T-helper 2 cell treated with Interferon-gamma antibody and Interleukin-4, amounts not matched to agents 100 ng/mL and 5 ng/mL, for 36 hours (primary cell): Measurements from ENCODE around the gene SPATA25. TPM values are rescaled to one million over a fixed set of nuclear protein-coding genes. Genes with fewer than 3 reads are reported as not detected.
"Not testable (repeated sequence)": the region's sequence is repeated elsewhere in the genome, so short reads cannot be mapped to it uniquely, and the experiment has no call there.

Experiments used
- intact Hi-C: fragments of 100-400 bp; cut with micrococcal nuclease; formaldehyde crosslinking; loops from one replicate; pipeline ENCODE4 v1.15.1; 2023
- total RNA-seq: library from RNA; stranded (reverse); gene quantifications from 2 replicates; pipeline ENCODE4 v1.2.3, GENCODE V29; 2022

SPATA25 gene
- total RNA-seq, 1 donor from 2014 or later = 0.52 TPM

DNA sequence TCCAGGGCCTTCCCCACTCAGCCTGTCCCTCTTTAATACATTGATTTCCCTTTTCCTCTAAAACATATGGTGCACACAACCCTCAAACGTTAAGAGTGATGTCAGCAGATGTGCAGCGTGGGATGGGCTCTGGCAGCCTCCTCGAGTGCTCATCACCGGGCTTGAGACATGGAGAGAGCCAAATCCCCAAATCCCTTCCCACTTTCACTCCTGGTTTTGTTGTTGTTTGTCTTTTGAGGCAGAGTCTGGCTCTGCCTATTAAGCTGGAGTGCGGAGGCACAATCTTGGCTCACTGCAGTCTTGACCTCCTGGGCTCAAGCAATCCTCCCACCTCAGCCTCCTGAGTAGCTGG lies 30.3 kb upstream of the SPATA25 start:
- intact Hi-C loops = no loop called here

DNA sequence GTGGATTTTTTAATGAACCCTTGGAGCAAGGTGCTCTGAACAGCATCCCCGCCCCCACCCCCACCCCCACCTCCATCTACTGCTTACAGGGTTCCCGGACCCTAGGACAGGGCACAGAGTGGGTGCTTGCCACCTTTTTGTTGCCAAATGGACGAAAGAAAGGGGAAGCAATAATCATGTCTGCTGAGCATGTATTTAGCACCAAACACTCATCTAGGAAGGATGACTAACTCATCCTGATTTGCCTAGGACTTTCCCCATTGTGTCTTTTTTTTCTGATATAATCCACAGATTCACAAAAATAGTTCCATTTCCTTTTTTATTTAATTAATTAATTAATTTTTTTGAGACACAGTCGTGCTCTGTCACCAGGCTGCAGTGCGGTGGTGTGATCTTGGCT lies 25.7 kb upstream of the SPATA25 start:
- intact Hi-C loops = no loop called here

DNA sequence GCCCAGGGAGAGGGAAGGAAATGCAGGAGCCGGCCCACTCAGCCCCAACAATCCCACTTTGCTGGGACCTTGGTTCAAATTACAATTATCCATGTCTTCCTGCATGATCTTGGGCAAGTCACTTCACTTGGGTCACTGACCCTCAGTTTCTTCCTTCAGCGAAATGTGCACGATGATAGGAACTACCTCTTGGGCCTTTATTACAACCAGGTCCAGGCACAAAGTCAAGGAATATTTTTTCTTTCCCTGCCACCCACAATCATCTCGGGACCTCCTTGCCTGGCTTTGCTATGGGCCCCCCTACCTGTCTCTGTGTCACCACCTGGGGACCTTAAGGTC lies 24.9 kb upstream of the SPATA25 start:
- intact Hi-C loops = no loop called here

DNA sequence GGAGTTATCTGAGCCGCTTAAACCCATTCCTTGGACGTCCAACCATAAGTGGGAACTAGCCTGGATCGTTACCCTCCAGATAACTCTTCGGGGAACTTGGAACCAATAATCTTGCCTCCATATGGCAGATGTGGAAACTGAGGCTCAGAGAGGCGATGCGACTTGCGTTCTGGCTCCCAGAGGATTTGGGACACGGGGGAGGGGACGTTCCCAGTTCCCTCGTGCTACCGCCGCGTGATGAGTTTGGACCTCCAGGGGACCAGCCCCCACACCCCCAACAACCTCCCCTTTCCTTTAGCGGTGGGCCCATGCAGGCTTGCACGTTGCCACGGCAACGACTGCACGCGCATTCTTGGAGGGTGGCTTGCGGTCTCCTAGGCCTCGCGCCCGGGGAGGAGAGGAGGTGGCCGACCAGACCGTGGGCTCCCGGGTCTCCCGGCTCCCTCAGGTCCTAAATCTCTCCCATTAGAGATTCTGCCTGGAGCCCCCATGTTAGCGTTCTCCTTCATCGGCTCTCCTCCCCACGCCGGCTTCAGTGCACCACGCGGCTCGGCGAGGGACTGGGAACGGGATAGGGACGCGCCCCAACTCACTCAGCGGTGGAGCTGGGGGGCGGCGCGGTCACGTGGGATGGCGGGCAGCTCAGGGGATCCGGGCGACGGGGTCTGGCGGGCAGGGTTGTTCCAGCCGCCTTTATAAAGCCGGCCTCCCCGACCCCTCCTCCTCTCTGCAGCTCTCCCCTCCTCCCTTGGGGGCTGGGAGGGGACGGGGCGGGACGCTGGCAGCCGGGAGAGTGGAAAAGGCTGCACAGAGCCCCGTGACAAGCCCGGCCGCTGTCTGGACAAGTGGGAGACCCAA lies 24.3 kb upstream of the SPATA25 start, which contains the start of gene PLTP:
Gene PLTP (minus strand): TSS at position 670 of the 858 bp plus-strand sequence. CDS start 703 bp downstream, outside the sequence.
- intact Hi-C loops = loop anchor here (1.0 kb wide), 2 partner anchors 21 to 24 kb away; no protein-coding TSS in a partner anchor

DNA sequence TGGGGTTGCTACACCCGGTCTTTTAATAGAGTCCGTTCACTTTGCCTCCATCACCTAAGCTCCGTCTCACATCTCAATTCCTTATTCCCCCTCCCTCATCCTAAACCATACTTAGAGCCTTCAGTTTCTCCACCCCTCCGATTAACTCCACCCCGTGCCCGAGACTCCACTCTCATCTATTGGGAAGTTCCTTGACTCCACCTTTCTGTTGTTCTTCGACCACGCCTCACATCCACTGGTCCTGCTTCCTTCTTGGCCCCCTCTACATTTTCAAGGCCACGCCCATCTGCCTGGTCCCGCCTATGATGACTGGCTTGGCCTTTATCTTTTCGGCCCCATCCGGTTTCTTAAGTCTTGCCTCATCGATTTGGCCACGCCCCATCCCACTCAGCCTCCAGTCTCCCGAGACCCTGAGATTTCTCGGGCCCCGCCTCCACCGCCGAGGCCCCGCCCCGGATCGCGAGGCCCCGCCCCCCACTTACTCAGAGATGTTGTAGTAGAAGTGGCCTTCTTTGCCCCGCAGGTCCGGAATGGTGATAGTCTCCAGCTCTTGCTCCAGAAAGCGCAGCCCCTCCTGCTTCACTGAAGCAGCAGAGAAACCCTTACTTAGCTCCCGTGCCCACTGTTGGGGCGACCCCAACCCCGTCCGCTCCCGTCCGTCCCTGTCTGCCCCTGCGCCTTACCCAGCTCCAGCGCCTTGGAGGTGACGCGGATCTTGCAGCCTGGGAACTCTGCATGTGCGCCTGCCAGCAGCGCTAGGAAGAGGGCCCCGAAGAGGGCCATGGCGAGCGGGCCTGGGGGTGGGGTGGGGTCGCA lies 23.5 kb upstream of the SPATA25 start:
- intact Hi-C loops = loop anchor here (1.0 kb wide), 4 partner anchors 21 to 112 kb away; partner anchors contain the start of genes ACOT8 and ZSWIM3

DNA sequence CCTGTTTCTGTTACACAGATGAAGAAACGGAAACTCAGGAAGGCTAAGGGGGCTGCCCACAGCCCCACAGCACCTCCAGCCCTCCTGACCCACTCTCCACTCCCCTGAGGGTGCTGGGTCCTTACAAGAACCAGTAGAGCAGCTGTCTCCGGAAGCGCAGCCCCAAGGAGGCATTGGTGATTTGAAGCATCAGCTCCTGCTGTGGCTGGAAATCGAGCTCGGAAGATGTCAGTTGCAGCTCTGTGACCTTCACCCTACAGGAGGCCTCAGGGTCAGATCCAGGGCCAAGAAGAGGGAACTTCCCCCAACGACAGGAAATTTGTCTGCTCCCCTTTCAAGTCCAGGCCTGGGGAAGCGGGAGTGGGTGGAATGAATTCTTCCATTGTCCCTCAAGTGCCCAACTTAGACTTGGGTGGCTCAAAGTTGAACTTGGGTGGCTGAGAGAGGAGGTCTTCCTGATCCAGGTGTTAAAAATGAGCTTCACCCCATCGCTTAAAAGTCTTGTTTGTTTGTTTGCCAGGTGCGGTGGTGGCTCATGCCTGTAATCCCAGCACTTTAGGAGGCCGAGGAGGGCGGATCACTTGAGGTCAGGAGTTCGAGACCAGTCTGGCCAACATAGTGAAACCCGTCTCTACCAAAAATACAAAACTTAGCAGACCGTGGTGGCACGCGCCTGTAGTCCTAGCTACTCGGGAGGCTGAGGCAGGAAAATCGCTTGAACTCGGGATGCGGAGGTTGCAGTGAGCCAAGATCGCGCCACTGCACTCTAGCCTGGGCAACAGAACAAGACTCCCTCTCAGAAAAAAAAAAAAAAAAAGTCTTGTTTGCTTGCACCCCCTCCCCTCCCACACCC lies 22.6 kb upstream of the SPATA25 start:
- intact Hi-C loops = loop anchor here (1.0 kb wide), 2 partner anchors 53 to 111 kb away; partner anchors contain the start of genes ACOT8 and ZSWIM3

DNA sequence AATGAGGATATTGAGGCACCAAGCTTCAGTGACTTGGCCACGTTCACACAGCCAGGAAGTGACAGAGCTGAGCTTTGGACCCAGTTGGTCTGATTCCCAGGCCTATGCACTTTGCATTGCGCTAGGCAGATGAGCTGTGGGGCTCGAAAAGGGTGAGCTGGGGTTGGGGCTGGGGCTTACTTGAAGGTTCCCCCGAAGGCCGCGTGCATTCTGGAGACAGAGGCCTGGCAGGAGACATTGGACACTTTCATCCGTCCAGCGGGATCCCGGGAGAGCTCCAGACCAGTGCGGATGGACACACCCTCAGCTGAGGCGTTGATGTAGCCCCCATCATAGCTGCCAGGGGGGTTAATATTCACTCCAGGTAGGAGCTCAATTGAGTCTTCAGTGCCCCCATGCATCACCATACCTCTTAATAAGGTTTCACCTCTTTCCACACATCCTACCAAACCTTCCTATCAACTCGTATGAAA lies 21.9 kb upstream of the SPATA25 start:
- intact Hi-C loops = no loop called here

DNA sequence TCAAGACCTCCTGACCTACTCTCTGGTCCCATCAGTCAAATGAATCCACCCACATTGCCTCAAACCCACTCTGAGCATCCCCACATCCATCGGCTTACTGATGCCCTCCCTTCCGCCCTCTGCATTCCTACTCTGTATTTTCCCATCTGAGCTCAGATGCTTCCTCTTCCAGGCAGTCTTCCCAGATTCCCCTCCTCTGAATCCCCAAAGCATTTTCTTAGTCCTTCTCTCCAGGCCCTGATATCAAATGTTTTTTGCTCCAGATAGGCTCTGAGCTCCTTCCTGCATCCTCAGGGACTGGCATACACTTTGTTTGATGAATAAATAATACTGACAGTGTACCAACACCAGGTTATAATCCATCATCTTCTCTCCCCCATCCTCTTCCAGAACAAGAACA lies 20.7 kb upstream of the SPATA25 start:
- intact Hi-C loops = no loop called here

DNA sequence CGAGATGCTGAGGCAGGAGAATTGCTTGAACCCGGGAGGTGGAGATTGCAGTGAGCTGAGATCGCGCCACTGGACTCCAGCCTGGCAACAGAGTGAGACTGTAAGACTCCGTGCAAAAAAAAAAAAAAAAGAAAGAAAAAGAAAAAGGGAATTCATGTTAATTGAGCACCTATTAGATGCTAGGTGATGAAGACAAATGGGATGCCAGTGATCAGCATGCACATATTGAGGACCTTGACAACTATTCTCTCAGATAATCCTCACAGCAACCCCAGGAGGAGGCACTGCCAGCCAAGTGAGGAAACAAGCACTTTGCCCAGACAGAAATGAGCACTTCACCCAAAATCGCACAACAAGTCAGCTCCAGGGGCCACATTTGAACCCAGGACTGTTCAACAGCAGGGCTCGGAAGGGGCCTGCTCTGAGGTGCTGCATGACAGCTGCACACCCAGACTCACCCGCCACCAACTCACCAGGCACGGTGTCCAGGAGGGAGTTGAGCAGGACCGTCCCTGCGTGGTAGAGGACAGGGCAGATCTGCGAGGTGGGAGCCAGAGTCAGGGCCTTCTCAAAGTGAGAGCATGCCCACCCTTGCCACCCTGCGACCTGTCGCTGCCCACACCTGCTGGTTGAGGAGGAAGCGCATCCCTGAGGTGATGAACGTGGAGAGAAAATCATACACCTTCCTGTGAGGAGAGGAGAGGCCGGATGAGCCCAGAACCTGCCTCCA lies 20.0 kb upstream of the SPATA25 start:
- intact Hi-C loops = no loop called here

DNA sequence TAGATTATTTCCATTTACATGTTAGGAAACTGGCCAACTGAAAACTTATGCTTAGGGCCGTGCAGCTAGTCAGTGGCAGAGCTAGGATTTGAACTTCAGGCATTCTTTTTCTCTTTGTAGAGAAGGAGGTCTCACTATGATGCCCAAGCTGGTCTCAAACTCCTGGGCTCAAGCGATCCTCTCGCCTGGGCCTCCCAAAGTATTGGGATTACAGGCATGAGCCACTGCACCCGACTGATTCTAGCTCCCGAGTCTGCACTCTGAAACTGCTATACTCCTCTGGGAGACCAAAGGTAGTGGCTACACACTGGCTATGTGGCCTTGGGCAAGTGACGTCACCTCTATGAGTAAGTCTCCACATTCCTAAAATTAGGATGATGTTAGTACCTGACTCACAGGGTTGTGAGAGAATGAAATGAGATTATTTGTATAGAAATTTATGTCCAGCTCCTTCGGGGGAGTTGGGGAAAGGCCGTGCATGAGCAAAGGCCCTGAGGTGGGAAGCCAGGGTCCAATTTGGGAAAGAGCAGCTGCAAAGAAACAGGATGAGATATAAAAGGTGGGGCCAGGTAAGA lies 18.2 kb upstream of the SPATA25 start:
- intact Hi-C loops = no loop called here

DNA sequence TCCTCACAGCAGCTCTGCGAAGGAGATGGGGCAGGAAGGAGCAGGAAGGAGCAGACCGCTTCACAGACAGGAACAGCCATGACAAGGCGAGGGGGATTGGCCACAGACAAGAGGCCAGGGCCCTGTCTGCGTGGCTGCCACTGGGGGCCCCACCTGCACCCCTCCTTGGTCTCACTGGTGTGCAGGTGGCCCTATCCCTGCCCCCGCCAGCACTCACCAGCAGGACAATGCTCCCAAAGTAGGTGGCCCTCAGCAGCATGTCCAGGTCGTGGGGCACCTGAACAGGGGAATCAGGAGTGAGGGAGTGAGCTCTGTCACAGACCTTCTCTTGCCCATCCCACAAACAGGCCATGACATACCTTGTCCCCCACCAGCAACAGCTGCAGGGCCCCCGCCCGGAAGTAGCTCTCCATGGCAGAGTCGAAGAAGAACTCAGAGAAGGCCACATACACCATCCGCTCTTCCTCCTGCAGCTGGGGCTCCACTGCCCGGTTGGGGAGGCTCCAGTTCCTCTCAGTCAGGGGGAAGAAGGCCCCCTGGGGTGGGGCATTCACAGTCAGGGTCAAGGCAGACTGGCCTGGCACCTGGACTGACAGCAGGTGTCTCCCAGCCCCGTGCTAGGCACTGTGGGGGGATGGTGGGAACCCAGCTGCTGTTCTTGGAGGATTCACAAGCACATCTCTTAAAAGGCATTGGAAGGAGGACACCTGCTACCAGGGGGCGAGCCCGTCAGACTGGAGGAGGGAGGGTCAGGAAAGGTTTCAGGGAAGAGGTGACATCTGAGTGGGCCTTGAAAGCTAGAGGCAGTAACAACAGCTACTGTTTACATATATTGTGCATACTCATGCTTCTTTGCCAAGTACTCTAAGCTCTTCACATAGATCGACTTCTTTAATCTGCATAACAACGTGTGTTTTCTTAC lies 17.4 kb upstream of the SPATA25 start:
- intact Hi-C loops = no loop called here

DNA sequence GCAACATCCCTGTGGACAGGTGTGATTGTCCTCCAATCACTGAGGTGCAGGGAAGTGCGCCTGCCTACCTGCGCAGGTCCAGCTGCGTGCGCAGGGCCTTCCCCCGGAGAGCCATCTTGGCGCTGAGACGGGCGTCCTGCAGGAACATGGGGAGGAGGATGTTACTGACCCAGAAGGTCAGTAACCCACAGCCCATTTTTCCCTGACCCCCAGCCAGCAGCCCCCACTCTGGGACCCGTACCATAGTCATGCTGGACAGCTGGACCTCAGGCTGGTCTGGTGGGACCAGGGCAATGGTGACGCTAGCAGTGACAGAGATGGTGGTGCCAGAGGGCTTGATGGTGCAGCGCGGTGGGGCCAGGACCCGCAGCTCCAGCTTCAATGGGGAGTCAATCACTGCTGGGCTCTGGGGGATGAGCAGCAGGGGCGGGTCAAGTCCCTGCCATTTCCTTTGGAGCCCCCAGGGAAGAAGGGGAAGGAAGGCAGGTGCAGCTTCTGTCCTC lies 14.8 kb upstream of the SPATA25 start:
- intact Hi-C loops = no loop called here

DNA sequence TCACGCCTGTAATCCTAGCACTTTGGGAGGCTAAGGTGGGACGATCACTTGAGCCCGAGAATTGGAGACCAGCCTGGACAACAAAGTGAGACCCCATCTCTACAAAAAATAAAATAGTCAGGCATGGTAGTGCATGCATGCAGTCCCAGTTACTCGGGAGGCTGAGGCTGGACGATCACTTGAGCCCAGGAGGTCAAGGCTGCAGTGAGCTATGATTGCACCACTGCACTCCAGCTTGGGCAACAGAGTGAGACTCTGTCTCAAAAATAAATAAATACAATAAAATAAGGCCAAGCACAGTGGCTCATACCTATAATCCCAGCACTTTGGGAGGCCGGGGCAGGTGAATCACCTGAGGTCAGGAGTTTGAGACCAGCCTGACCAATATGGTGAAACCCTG lies 13.9 kb upstream of the SPATA25 start:
- intact Hi-C loops = not testable (repeated sequence)

DNA sequence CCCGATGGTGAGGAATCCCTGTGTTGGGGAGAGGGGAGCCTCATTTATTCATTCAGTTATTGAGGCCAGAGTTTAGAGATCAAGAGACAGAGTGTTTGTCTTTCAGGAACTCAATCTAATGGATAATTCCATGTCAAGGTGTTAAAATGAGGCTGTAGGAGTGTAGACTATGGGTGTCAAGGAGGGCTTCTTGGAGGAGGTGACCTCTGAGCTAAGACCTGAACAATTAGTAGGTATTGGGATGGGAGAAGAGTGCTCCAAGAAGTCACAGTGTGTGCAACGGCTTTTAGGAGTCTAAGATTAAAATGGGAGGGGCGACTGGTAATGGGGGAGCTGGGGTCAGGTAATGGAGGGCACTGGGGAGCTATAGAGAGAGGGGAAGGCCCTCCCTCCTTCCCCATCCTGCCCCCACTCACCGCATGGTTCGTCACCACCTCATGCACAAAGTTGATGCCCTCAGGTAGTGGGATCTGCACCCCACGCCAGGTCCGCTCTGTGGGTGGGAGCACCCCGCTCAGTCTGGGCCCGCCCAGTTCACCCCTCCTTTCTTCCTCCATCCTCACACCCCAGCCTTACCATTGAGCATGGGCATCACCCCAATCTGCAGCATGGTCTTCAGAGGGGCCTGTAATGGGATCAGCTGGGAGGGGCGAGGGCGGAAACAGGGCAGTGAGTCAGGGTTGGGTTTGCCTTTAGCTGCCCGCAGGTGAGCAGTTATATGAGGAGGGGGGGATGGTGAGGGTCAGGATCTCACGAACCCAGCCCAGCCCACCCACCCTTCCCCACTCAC lies 11.8 kb upstream of the SPATA25 start:
- intact Hi-C loops = no loop called here

DNA sequence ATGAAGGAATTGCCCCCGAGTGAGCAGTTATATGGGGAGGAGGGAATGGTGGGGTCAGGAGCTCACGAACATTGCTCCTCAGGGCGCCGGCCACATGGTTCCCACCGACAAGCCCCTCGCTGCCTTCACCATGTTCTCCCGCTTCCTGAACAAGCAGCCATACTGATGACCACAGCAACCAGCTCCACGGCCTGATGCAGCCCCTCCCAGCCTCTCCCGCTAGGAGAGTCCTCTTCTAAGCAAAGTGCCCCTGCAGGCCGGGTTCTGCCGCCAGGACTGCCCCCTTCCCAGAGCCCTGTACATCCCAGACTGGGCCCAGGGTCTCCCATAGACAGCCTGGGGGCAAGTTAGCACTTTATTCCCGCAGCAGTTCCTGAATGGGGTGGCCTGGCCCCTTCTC lies 10.9 kb upstream of the SPATA25 start:
- intact Hi-C loops = no loop called here

DNA sequence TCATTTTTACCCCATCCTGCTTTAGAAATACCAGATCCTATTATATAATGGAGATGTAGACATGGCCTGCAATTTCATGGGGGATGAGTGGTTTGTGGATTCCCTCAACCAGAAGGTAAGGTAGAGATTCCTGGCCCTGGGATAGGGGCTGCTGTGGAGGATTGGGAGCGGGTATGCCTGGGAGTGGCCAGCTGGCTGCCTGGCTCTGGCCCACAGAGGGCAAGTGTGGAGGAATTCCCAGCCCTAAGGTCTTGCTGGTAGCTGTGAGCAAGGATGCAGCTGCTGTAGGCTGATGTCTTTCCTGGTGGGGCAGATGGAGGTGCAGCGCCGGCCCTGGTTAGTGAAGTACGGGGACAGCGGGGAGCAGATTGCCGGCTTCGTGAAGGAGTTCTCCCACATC lies 10.3 kb upstream of the SPATA25 start:
- intact Hi-C loops = no loop called here

DNA sequence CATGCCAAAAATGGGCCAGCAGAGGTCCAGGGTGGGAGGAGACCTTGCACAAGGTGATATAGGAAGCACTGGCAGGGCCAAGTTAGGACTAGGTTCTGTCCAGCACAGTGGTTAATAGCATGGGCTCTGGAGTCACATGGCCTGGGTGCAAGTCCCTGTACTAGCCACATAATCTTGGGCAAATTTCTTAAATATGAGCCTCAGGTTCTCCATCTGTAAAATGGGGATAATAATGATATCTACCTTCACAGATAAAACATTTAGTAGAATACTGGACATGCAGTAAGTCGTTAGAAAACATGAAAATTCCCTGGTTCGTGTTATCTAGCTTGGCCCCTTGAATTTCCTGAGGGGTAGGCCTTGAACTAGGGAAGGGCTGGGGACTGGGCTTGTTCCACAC lies 9.9 kb upstream of the SPATA25 start:
- intact Hi-C loops = no loop called here

DNA sequence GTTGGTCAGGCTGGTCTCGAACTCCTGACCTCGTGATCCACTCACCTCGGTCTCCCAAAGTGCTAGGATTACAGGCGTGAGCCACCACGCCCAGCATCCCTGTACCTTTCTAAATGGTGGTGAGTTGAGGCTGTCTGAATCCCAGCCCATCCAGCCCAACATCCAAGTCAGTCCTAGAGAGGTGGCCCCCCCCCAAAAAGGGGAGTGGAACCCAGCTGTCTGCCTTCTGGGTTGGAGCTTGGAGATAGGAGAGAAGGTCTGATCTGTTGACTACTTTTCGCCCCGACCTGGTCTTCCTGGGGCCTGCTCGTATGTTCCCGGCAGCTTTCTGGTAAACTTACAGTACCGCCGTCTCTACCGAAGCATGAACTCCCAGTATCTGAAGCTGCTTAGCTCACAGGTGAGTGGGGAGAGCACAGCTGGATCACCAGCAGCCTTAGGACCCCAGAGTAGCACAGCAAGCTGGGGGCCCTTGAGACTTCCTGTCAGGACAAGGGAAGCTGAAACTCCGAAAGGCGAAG lies 9.3 kb upstream of the SPATA25 start:
- intact Hi-C loops = no loop called here
